Parathyroid adenoma (tissue), 2 donors: ENCODE measurements around the gene NOX3.

Experiments used
- H2AFZ ChIP-seq: fragments of 300-600 bp; sonication (generic); one replicate; pipeline ENCODE4 v1.7.0; 2017; ENCODE audit warnings: antibody characterized with exemption, mild to moderate bottlenecking
- H3K27ac ChIP-seq: fragments of 300-600 bp; sonication (generic); one replicate; pipeline ENCODE4 v1.7.0; 2017
- H3K27me3 ChIP-seq: fragments of 300-600 bp; sonication (generic); one replicate; pipeline ENCODE4 v1.7.0; 2017; ENCODE audit warnings: low read length; ENCODE audit not compliant: control insufficient read depth, insufficient read depth
- H3K36me3 ChIP-seq: fragments of 300-600 bp; sonication (generic); one replicate; pipeline ENCODE4 v1.7.0; 2017; ENCODE audit warnings: low read length; ENCODE audit not compliant: control insufficient read depth, insufficient read depth
- H3K4me1 ChIP-seq: fragments of 300-600 bp; sonication (generic); one replicate; pipeline ENCODE4 v1.7.0; 2017; ENCODE audit warnings: control low read depth
- H3K4me2 ChIP-seq: fragments of 300-600 bp; sonication (generic); one replicate; pipeline ENCODE4 v1.7.0; 2017; ENCODE audit warnings: low read length
- H3K4me3 ChIP-seq: fragments of 300-600 bp; sonication (generic); one replicate; pipeline ENCODE4 v1.7.0; 2017; ENCODE audit warnings: low read depth, low read length
- H3K79me2 ChIP-seq: fragments of 300-600 bp; sonication (generic); one replicate; pipeline ENCODE4 v1.7.0; 2017; ENCODE audit warnings: control low read depth
- H3K9ac ChIP-seq: fragments of 300-600 bp; sonication (generic); one replicate; pipeline ENCODE4 v1.7.0; 2017; ENCODE audit warnings: mild to moderate bottlenecking
- H3K9me3 ChIP-seq: fragments of 300-600 bp; sonication (generic); one replicate; pipeline ENCODE4 v1.7.0; 2017; ENCODE audit warnings: low read length; ENCODE audit not compliant: control insufficient read depth
- TF ChIP-seq, protein P1 (sequence below): fragments of 300-600 bp; sonication (generic); IDR thresholded peaks from one replicate; pipeline ENCODE4 v1.7.0; 2017; ENCODE audit warnings: antibody characterized with exemption, mild to moderate bottlenecking
- donor health status: primary hyperparathyroidism.

Gene NOX3

GRCh38 chr6:155486721-155487294, 31.2 kb upstream of the NOX3 start:
- Histone ChIP-seq H3K79me2 (no peaks in the 10 kb centered on the region), H3K9ac (no peak overlapping the region), H3K9me3 (no peaks in the 10 kb centered on the region), H2AFZ (no peak overlapping the region), H3K4me3 (no peak overlapping the region), H3K27me3 (no peaks in the 10 kb centered on the region), H3K4me1 (no peaks in the 10 kb centered on the region), H3K27ac (no peak overlapping the region), H3K4me2 (no peak overlapping the region), H3K36me3 (no peaks in the 10 kb centered on the region)
- TF ChIP-seq, protein P1, sequence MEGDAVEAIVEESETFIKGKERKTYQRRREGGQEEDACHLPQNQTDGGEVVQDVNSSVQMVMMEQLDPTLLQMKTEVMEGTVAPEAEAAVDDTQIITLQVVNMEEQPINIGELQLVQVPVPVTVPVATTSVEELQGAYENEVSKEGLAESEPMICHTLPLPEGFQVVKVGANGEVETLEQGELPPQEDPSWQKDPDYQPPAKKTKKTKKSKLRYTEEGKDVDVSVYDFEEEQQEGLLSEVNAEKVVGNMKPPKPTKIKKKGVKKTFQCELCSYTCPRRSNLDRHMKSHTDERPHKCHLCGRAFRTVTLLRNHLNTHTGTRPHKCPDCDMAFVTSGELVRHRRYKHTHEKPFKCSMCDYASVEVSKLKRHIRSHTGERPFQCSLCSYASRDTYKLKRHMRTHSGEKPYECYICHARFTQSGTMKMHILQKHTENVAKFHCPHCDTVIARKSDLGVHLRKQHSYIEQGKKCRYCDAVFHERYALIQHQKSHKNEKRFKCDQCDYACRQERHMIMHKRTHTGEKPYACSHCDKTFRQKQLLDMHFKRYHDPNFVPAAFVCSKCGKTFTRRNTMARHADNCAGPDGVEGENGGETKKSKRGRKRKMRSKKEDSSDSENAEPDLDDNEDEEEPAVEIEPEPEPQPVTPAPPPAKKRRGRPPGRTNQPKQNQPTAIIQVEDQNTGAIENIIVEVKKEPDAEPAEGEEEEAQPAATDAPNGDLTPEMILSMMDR, result no peak

GRCh38 chr6:155485756-155486155, 30.1 kb upstream of the NOX3 start:
- H3K4me1 ChIP-seq, result no peaks in the 10 kb centered on the region
- H3K4me2 ChIP-seq, result no peak overlapping the region
- no peaks in the 10 kb centered on the region for H3K9me3 ChIP-seq
- no peak overlapping the region for H3K4me3 ChIP-seq
- H3K79me2 ChIP-seq, result no peaks in the 10 kb centered on the region
- no peaks in the 10 kb centered on the region for H3K36me3 ChIP-seq
- H3K27me3 ChIP-seq, result no peaks in the 10 kb centered on the region
- H3K27ac ChIP-seq, result no peak overlapping the region
- TF ChIP-seq, protein P1, result no peak
- no peak overlapping the region for H2AFZ ChIP-seq
- H3K9ac ChIP-seq, result no peak overlapping the region

DNA sequence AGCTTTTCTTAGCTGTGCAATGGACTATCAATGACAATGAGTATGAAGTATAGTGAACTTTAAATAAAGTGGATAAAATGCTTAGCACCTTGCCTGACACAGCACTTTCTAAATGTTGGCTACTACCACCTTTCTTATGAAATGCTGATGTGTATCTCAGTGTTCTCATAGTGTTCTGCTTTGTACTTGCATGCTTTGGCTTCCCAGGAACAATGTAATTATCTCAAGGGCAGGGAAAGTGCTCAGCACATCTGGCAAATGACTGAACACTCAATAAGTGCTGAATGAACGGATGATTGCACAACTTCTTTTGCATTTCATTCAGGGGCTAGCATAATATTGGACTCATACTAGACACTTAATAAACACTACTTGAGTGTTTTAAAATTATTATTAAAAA, 28.2 kb upstream of the NOX3 start:
- TF ChIP-seq, protein P1, result no peak

GRCh38 chr6:155481215-155481614, 25.6 kb upstream of the NOX3 start:
- H3K4me3 ChIP-seq, result no peak overlapping the region

More for the DNA sequence above, 28.2 kb upstream of the NOX3 start:
- H3K27ac ChIP-seq, result no peak overlapping the region
- no peaks in the 10 kb centered on the region for H3K27me3 ChIP-seq
- H3K9me3 ChIP-seq, result no peaks in the 10 kb centered on the region
- H3K4me2 ChIP-seq, result no peak overlapping the region
- no peaks in the 10 kb centered on the region for H3K79me2 ChIP-seq
- no peak overlapping the region for H2AFZ ChIP-seq
- H3K9ac ChIP-seq, result no peak overlapping the region
- no peak overlapping the region for H3K4me3 ChIP-seq
- H3K4me1 ChIP-seq, result no peaks in the 10 kb centered on the region
- no peaks in the 10 kb centered on the region for H3K36me3 ChIP-seq

DNA sequence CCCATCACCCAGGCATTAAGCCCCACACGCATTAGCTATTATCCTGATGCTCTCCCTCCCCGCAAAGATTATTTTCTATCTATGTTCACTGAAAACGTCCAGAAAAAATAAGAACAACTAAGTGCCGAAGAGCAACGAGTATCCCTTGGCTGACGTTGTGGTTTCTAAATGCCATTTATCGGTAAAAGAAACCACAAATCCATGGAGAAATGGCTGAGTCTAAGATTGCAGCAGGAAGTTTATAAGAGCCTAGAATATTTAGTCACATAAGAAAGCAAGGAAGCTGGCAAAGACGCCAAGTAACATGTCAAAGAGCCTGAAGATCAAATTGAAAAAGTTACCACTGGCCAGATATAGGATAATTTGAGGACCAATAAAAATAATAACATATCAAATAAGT, 18.1 kb upstream of the NOX3 start:
- Histone ChIP-seq H3K36me3 (no peaks in the 10 kb centered on the region), H3K9ac (no peak overlapping the region), H3K27ac (no peak overlapping the region), H3K4me3 (no peak overlapping the region), H3K4me1 (no peaks in the 10 kb centered on the region), H3K9me3 (no peaks in the 10 kb centered on the region), H3K27me3 (no peaks in the 10 kb centered on the region), H3K79me2 (no peaks in the 10 kb centered on the region), H3K4me2 (no peak overlapping the region), H2AFZ (no peak overlapping the region)
- TF ChIP-seq, protein P1, result no peak

More at GRCh38 chr6:155481215-155481614, 25.6 kb upstream of the NOX3 start:
- no peaks in the 10 kb centered on the region for H3K36me3 ChIP-seq
- H3K9me3 ChIP-seq, result no peaks in the 10 kb centered on the region
- H3K4me2 ChIP-seq, result no peak overlapping the region
- no peak overlapping the region for H3K27ac ChIP-seq
- H2AFZ ChIP-seq, result no peak overlapping the region
- no peaks in the 10 kb centered on the region for H3K79me2 ChIP-seq
- H3K4me1 ChIP-seq, result no peaks in the 10 kb centered on the region
- no peak overlapping the region for H3K9ac ChIP-seq
- no peaks in the 10 kb centered on the region for H3K27me3 ChIP-seq
- TF ChIP-seq, protein P1, result no peak
